ENCODE measurements around the gene EFNA5.
A peak's percentile ranks its signal among the peaks of the same experiment; 100 is the strongest.

The EFNA5 gene

DNA sequence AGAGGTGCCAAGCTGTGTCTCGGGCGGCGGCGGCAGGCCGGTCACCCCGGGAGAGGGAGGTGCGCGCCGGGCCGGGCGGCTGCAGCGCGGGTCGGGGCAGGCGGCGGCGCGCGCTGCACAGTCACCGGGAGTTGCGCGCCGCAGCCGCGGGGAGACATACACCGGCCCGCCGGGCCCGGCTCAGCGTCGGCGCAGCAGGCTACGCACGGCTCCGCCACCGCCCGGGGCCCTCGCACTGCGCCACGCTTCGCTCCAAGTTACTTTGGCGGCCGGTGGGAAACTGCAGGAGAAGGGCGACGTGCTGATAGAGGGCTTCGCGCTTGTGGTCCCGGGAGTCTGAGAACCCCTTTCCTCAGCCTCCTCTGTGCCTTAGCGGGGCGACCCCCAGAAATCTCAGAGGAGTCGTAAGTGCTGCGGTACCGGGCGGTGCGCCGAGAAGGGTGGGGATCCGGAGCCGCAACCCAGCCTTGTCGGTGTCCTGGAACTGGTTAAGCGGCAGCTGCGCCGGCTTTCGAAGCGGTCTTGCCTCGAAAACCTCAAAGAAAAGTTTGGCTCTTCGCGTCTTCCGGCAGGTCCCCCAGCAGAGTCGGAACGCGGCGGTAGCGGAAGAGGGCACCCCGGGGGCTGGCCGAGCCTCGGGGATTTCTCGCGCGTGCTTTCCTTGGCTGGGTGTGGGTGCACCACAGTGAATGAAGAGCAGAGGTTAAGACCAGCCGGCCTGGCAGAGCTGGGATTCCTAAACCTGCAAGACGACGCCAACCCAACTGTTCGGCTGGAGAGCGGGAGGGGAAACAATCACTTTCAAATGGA lies at the start of gene EFNA5:
Gene EFNA5 (minus strand): TSS at position 6 of the 810 bp plus-strand sequence.
- DNase-seq = no peak

DNA sequence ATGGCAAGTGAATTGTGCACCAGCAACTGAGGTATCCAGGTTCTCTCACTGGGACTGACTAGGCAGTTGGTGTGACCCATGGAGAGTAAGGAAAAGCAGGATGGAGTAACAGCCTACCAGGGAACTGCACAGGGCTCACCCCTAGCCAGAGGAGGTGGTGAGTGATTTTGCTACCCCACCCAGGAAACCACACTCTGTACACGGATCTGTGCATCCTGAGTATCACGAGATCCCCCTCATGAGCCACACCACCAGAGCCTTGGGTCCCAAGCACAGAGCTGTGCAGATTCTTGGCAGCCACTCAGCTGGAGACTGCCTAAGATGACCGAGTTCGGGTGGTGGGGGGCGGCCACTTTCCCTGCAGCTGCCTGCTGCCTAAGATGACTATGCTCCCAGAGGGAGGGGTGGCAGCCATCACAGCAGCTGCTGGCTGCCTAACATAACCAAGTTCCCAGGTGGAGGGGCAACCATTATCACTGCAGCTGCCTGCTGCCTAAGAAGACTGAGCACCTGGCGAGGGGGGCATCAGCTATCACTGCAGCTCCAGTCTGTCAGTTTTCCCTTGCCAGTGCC lies 48.4 kb upstream of the EFNA5 start:
- DNase-seq = no peak

DNA sequence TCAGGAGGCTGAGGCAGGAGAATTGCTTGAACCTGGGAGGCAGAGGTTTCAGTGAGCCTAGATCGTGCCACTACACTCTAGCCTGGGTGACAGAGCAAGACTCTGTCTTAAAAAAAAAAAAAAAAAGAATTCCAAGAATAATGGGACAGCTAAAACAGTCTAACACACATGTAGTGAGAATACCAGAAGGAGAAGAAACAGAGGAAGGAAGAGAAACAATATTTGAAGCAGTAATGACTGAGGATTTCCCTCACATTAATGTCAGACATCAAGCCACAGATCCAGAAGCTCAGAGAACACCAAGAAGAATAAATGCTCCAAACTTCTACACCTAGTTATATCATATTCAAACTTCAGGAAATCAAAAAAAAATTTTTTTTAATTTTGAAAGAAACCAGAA lies 47.1 kb upstream of the EFNA5 start:
- no peak for DNase-seq

DNA sequence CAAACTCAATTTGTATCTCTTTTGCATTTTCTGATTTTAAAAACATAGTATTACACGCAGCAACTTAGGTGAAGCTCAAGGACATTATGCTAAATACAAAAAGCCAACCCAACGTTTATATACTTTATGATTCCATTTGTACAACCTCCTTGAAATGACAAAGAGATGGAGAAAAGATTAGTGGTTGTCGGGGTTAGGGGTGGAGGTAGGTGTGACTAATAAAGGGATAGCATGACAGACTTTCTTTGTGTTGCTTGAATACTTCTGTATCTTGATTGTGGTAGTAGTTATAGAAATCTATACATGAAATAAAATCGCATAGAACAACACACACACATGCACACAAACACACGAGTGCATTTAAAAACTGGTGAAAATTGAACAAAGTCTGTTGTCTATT lies 42.5 kb upstream of the EFNA5 start:
- DNase-seq = no peak

DNA sequence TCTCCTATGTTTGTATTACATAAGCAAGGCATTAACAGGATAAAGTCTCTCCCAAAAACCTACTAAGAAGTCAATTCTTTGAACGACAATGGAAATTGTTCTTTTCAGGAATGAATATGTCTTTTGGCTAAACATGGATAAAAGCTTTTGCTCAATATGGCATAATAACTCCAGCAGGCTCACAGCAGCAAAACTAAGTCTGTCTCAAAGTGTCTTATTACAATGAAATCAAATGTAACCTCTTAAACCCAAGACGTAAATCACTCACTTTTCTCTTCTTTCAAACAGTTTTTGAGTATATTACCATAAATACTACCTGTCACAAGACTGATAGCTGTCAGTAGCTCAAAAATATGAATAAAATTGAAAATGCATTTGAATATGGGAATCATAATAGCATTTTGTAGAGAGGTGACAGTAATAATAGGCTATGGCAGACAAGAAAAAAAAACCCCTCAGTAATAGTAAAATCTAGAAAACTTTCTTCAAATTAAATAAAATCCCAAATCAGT lies 41.7 kb upstream of the EFNA5 start:
- DNase-seq = no peak

DNA sequence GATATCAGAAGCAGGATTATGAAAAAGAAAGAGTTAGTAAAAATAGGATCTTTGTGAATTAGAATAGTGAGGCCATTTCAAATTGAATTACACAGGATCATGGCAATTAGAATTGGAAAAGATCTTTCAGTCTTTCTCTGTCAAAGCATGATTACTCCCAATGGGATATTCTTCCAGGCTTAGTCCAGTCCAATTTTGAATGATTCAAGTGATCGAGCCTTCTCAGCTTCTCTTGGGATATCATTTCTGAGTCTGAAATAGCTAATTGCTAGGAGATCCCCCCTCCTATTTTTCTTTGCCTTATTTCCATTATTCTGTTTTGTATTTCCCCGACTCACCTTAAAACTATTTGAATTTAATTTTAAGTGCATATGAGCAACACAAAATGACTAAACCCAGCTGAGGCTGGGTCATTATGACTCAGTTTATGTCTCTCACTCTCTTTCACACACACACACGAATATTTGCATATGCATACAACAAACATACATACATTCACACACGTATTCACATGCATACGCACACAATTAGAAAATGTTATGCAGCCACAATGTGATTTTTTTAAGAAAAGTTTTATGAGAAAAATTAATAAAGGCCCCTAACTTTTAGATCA lies 34.8 kb upstream of the EFNA5 start:
- no peak for DNase-seq

DNA sequence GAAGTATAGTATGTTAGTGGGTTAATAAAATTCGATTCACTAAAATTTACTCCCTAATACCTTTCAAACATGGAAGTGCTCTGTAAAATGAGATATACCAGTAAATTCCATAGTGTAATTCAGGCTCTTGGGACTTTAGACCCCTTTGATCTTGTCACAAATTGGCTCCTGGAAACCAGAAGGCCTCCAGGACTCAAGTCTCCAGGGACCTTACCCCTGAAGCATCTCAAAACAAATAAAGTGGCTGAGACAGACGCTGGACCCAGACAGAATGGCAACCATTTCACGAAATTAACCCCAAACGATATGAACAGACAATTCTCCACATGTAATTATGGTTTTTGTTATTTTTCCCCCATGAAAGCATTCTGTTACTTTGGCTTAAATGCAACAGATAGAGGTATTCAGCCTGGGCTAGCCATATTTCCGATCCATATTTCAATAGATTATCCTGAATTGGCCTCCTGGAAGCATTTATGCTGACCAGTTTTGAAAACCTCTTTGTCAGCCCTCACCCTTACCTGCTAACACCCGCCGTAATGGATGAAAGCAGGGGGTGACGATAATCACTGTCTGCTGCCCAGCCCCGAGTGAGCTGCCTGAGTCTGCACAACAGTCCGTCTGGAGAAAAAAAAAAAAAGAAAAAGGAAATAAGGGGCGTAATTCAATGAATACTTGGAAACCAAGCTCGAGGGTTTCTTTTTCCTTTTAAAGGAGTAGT lies 34.1 kb upstream of the EFNA5 start:
- no peak for DNase-seq

DNA sequence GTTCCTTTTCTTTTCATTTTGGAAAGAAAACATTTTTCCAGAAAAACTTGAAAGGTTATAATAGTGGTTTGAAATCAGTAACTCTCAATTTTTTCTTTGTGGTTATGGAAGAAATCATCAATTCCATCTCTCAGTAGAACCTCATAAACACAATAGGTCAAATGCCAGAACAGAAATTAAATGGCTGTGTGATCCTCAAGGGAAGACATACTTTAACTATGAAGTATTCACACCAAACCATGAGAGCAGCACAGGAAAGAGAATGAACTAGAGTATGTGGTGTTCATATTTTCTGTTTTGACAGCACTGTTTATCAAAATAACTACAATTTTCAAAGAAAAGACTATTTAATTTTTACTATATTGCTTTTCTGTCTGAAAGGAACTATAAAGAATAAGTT lies 29.7 kb upstream of the EFNA5 start:
- no peak for DNase-seq

DNA sequence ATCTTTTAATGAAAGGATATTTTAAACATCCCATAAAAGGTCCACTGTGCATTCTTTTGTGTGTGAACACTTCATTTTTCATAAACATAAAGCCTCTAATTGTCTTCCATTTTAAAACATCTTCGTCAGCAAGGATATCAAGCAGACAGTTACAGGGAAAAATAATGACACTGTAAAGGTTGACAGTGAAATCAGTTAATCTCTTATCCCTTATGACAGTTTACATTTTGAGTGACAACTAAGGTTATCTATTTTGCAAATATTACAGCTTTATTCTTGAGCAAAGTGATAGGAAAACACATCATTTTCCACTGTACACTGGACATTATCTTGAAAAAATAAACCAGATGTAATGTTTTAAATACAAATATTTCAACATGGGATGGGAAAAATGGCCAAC lies 28.7 kb upstream of the EFNA5 start:
- no peak for DNase-seq

DNA sequence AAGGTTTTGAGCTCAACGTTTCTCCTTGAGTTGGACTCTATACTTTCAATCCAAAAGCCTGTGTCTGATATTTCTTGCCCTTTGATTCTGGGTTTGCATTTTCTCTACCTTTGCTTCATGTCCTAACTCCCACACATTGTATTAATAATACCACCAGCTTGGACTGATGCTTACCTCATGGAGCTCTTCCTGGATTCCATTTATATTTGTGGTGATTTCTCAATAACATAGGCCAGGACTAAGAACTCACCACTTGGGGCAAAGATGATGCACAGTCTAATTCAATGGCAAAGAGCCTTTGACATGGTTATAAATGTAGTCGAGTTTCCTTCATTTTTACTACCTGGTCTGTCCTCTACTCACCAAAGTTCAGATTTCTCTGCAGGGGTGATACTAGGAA lies 27.5 kb upstream of the EFNA5 start:
- no peak for DNase-seq

DNA sequence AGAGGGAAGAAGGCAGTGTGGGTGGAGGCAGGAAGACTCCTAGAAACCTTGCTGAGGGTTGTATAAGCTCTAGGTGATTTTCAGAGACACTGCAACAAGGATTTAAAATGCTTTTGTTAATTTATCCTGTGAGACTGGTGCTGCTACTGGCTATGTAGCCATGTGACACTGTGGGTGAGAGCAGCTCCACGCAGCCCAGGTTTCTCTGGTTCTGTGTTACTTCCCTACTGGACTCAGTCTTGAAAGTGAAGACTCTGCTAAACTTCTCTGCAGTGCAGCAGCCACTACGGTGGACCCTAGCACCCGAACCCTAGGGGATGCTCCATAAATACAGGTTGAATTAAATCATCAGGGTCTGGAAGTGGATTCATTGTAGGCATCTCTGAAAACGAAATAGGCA lies 25.8 kb upstream of the EFNA5 start:
- no peak for DNase-seq

DNA sequence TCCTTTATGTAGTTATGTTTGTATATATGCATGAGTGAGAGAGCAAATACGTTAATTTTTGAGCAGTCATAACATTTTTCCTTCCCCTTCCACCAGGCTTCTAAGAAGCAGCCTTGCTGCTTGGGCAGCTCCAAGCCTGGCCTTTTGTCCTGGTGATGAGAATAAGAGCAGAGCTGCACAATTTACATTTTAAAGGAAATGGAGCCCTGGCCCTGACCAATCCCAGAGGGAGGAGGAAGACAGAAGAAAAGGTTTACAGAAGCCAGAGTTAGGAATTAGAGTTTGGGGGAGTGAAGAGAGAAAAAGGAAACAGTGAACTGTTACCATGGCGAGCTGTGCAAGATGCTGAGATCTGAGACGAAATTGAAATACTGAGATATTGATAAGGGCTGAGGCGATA lies 25.3 kb upstream of the EFNA5 start:
- DNase-seq = no peak

DNA sequence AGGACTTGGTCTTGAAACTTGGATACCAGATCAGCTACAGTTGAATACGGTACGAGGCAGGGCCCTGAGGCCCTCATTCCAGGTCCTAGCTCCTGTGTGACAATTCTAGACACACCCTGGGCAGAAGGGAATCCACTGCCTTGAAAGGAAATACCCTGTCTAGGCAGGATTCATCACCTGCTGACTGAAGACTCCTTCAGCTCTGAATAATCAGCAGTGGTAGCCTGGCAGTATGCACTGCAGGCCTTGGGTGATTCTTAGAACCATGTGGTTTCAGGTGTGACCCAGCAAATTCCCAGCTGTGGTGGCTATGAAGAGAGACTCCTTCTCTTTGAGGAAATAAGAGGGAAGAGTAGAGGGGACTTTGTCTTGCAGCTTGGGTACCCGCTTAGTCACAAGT lies 17.2 kb upstream of the EFNA5 start:
- DNase-seq = no peak

DNA sequence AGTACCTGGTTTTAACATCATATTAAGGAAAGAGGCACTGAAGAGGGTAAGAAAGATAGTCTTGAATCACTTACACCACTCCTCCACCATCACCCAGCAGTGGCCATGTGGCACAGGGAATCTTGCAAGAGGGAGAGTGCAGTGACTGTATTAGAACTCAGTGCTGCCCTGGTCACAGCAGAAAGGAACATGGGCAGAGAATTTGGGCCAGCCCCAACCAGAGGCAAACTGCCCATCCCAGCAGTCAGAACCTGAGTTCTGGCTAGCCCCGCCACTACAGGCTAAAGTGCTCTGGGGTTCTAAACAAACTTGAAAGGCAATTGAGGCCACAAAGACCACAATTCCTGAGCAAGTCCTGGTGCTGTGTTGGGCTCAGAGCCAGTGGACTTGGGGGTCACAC lies 16.7 kb upstream of the EFNA5 start:
- DNase-seq = no peak

DNA sequence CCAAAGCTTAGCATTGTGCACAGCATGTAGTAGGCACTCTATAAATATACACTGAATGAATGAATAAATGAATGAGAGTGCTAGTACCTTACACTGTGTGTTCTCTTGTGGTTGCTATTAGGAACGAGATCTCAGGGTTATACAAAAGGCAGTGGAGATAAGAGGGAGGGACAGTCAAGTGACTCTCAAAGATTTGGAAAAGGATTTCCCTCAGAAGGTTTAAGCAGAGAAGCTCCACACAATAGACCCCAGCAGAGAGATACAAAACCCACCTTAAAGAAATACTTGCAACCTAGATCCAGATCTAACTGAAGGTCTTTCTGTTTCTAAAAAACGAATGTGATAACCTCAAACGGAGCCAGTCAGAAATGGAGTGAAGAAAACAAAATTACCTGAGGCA lies 11.8 kb upstream of the EFNA5 start:
- DNase-seq = no peak

DNA sequence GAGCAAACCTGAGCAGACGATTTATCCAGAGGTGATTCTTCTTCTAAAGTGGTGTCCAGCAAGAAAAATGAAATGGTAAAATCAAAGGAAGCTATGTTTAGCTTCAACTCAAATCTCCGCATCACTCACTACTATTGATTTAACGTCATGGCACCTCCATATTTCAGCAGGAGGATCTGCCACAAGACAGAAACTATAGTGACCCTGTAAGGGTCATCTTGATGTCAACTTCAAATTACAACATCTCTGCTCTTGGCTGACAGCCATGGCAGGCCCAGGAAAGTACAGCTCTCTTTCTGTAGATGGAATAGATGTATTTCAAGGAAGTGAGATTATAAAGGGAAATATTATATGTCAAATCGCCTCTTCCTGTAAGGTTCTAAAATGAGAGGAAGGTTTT lies 10.1 kb upstream of the EFNA5 start:
- DNase-seq = no peak

DNA sequence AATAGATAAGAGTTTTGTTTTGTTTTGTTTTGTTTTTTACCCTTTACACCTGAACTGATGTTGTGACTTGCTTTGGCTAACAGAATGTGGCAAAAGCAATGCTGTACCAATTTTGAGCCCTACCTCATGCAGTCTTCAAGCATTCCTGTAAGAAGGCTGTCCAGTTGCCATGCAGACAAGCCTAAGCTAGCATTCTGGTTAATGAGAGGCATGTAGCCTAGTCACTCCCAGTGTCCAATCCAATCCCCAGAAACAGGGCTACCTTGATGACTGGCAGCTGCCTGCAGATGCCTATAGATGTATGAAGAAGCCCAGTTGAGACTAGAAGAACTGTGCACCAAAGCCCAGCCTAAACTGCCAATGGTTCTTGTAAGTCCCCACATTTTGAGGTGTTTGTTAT lies 9.4 kb upstream of the EFNA5 start:
- DNase-seq = no peak

DNA sequence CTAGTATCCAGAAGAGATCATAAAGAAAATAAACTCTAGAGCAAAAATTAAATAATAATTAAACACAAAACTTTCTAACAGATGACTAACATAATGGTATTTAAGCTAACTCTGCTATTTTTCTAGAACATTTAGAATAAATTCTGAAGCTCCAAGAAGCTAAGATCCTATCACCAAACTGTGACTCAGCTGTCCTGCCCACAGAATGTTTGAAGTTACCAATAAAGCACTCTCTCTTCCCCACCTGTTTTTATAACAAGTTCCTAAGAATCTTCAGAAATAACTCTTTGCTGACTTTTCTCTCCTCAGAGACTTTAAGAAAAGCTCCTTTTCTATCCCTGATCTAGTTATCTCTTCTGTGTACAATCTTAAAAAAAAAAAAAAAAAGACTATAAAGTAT lies 6.0 kb upstream of the EFNA5 start:
- DNase-seq = no peak

DNA sequence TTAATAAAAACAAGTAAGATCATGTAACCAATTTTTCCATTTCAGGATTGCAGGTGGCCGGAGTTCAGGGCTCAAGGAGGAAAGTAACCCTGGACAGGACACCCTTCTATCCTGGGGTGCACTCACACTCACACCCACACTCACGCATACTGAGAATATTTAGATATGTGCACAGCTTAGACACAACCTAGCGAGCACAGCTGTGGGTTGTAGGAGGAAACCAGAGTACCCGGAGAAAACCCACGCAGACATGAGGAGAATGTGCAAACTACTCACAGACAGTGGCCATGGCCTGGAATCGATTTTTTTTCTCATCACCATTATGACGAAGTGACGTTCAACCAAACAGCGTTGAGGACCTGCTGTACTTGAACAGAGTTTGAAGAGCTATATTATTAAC lies 4.5 kb upstream of the EFNA5 start:
- no peak for DNase-seq

DNA sequence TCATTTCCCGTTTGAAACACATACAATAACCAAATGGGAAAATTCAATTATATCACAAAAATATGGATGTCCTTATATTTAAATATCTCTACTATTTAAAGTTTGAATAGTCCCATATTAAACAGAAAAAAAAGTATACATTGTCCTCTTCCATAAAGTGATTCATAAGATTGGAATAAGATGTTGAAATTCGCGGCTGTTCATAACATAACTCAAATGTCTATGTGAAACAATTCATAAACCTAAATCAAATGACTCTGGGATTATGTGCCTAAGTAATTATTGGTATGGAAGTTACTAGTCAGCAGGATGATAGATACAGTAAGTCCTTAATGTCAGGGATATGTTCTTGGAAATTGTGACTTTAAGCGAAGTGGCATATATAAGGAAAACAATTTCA lies 3.9 kb upstream of the EFNA5 start:
- no peak for DNase-seq

DNA sequence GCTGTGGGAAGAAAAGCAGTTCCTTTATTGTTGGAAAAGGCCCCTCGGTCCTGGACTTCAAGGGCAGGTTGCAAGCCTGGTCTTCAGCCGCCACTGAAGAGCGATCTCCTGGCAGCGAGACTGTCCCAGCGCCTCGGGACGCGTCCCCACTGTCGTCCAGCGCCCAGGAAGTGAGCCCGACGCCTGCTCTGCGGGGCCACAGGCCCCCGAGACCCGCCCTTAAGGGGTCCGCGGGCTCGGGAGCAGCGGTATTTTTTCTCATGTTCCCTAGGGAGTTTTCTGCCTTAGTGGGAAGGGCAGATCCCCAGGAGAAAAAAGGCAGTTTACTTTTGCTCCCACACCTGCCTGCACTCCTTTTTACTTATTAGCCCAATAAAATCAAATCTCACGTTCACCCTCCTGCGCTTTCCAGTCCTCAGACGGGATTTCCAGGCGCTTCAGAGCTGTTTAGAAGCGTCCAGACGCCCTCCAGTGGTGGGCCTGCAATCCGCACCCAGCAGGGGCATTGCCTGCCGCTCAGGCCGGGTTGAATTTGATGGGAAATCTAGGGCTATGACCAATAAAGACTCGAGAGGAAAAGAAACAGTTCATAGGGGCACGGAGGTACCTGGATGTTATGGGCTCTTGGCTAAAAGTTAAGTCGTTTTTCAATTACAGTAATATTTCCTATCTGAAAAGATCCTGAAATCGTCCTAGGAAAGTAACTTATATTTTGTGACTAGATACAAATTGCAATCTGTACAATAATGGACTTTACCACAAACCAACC lies 2.8 kb upstream of the EFNA5 start:
- DNase-seq = peak; percentile 23

DNA sequence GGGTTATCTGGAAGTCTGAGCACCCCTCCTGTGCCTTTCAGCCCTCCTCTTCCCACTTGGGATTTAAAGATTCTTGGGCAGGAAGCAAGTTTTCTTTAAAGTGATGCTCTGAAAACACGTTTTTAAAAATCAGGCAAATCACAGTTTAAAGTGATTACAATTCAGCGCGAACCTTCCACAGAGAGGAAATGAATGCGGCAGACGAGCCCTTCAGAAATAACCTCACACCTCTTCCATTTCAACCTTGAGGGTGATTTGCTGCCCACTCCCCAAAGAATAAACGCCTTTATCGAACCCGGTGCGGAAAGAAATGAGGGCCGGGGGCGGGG lies 2.3 kb upstream of the EFNA5 start:
- DNase-seq = no peak

Measured in SIG-M5 (cell line).